Left renal cortex interstitium (tissue), 4 donors: Measurements from ENCODE around the gene CKS1B. TPM values are rescaled to one million over a fixed set of nuclear protein-coding genes. Genes with fewer than 3 reads are reported as not detected.

ENCODE experiments used
- DNase-seq, 4 donors: peaks; one replicate each; pipeline ENCODE4 v3.0.0-alpha.2; 2013; ENCODE audit warnings: low read depth in 4 of 4, low spot score in 2 of 4, missing footprints in 1 of 4
- polyA plus RNA-seq, 4 donors: library from polyadenylated mRNA; unstranded; fragments of 120-200 nt; gene quantifications; one replicate each; pipeline ENCODE4 v1.2.1, GENCODE V29; 2013; ENCODE audit not compliant: insufficient read length in 4 of 4

Gene CKS1B
- polyA plus RNA-seq, 4 donors = 82.3 to 99.0 (median 91.8) TPM

DNA sequence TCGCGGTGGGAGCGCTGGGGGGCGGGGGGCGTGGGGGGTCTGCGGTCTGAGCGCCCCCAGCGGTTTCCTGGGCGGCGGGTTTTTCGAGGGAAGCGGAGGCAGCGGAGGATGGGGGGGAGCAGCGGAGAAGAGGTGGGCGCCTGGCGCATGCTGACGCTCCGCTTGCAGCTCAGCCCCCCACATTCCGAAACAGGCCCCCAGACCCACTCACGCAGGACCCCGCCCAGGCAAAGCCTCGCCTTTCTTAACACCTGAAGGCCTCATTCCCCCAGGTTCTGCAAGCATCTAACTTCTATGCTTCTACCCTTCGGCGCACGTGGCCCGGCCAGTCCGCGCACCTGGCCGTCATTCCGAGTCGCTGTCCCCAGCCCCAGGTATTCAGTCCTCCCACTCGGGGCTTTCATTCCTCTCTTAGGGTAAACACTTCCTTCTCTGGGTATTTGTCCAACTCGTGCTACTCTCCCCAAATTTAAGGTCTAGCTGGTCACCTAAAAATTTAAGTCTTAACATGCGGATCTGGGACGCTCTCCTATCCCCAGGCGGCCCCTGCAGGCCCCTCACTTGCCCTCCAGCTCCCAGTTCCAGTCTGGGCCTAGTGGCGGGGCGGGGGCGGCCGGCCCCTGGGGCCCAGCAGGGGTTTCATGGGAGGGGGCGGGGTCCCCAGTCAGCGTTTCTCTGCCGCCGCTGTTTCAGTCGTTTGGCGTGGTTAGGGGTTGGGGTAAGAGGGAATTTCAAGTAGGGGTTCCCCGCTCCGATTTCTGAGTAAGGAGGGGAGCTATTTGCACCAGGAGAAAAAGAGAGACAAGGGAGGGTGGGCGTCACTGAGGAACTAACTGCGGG lies 25.3 kb downstream of the CKS1B start:
- DNase-seq = peak in 2 of 4 donors; percentile 32 to 37

- peak in 1 of 4 donors; percentile 21 for DNase-seq
Measured at GRCh38 chr1:155000411-155000725, 25.9 kb downstream of the CKS1B start.

DNA sequence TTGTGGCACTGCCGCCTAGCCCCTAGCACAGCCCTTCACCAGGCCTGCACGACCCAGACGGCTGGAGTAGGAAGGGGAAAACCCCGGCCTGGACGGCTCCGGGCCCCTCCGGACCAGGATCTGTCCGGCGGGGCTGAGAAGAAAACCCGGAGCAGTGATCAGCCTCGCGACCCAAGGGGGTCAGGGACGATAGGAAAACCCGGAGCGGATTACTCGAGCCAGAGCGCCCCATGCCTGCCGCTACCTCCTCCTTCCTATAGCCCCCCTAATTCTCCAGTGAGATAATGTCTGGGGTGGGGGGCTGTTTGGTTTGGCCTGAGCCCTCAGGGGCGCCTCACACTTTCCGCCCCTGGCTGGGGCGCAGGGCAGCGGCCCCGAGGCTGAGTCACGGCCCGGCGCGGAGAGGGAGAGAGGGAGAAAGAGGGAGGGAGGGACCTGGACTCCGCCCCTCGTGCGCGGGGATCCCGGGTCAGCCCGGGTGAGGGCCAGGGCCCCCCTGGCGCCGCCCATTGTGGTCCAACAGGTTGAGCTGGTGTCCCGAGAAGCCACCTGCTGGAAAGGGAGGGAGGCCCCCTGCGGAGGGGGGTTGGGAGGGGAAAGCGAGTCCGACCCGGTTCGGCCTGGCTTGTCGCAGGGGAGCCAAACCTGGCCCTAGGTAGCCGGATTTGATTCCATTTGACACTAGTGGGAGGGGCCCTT lies 26.4 kb downstream of the CKS1B start:
- DNase-seq = peak; percentile 79 to 95 (median 93)

DNA sequence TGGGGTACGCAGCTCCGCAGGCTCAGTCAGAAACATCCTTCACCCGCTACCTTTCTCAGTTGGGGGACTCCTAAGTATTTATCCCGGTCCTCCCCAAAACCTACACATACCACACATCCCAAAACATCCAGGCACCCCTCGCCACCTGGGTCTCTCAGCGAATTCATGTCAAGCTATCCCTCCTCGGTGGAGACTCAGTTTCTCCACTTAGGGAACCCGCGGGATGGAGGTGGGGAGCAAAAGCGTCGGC lies 26.9 kb downstream of the CKS1B start:
- DNase-seq = peak in 1 of 4 donors; percentile 63

GRCh38 chr1:155001675-155002463 lies 27.4 kb downstream of the CKS1B start:
- peak; percentile 94 to 98 (median 98) for DNase-seq

DNA sequence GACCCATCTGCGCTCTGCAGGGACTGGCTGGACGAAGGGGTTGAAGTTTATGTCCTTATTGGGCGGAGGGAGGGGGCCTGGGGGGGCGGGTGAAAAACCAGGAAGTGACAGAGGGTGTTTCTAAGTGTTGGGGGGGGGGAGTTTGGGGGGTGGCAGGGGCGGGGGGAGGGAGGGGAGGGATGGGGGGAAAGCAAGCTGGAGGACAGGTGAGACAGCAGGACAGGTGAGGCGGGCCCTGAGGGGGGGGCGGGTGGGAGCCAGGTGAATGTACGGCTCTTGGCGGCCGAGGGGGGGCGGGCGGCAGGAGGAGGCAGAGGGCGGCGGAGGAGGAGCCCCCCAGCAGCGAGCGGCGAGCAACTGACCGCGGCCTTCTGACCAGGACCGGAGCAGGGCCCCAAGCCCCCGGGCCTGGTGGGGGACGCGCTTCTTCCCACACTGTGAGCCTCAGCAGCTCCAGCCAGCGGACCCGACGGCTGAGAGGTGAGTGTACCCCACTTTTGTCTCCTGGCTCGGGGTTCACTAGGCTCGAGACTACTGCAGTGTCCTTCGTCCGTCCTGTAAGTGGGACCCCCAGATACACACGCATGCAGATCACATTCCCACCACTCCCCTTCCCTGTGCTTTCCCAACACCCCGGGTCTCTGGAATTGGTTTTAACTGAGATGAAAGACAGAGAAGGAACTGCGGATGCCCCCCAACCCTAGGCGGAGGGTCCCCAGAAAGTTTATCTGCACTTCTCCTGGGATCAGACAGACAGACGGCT lies 28.2 kb downstream of the CKS1B start, which contains the start of gene ZBTB7B:
Gene ZBTB7B, plus strand, starts transcription at position 339 of the 763 bp plus-strand sequence. CDS start 11,859 bp downstream, outside the sequence.
- DNase-seq = peak in 1 of 4 donors; percentile 23

GRCh38 chr1:155003227-155003765 lies 28.8 kb downstream of the CKS1B start:
- DNase-seq = no peak

DNA sequence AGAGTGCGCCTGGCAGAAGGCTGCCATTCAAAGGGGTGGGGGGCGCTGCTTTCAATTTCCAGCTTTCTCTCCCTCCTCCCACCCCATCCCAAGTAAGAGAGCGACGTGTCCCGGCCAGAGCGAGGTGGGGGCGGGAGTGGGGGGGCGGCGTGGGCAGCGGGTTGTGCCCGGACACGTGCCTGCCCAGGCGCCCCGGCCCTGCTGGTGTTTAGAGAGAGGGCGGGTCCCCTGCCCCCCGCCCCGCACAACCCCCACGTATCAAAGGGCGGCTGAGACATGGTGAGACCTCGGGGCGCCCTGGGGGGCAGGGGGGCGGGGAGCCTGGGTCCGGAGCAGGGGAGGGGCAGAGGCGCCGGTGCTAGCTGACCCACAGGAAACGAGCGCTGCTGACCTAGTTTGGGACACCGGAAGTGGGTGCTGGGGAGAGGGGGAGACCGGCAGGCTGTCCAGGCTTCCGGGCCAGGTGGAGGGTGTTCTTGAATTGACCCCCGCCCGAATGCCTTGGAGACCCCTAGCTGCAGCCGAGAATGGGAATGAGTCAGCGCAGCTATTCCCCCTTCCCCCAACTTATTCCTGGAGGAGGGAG lies 29.4 kb downstream of the CKS1B start:
- DNase-seq = no peak

DNA sequence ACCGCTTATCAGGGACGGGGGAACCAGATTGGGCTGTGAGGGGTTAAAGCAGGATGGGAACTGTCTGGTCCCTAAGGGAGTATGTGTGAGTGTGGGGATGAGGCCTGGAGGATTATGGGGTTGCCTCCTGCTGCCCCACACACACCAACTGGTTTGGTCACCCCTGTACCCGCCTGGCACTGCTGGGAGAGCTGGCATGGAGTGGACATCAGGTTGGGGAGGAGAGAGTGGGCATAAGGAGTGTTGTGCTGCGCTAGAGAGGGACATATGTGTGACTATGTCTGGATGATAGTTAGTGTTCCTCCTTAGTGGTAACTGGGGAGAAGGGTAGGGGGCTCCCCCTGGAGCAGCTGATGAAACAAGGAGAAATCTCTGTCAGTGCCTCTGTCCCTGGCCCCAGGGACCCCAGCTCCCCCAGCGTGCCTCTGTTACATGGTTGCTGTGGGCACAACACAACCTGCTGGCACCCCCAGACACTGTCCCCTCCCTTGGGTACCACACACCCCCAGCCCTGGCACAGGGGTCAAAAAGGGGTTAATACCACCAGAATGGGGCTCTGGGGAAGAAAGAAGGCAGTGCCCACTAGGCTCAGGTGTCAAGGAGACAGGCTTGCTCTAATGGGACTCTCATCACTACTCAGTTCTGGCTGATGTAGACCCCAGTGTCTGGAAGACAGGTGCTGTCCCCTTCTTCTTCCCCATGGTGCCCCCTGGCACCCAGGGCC lies 30.0 kb downstream of the CKS1B start:
- DNase-seq = no peak

DNA sequence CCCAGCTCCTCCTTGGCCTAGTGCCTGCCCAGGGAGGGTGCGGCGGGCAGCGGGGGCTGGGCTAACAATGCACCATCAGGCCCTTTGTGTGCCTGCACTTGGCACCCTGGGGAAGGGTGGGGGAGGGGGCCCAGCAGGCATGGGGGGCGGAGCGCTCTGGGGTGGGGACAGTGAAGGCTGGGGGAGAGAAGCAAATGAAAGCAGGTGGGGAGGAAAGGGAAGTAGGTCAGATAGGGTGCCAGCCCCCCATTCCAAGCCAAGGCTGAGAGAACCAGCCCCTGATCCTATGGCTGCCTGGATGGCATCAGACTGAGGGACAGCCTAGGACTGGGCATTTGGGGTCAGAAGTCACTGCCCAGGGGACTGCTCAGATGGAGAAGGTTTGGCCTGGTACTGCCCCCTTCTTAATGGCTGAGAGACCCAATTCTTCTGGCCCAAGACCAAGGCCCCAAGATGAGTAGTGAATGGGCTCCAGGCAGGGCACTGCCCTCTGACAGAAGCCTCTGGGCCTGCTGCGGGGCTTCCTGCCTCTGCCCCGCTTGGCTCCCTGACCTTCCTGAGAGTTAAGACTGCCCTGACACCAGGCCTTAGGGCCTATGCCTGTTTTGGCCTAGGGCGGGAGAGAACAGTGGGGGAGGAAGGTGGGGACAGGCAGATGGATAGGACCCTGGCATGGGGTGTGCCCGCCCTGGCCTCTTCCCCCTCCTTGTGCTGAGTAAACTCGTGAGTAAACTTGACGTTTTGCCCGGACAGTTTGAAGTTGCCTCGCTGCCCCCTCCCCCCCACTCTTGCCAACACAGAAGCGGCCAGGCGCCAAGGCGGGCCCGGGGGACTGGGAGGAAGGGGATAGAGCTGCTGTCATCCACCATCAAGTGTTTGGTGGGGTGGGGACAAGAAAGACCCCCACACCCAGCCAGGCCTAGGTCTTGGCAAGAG lies 30.9 kb downstream of the CKS1B start:
- no peak for DNase-seq

GRCh38 chr1:155006601-155007101 lies 32.2 kb downstream of the CKS1B start:
- no peak for DNase-seq

DNA sequence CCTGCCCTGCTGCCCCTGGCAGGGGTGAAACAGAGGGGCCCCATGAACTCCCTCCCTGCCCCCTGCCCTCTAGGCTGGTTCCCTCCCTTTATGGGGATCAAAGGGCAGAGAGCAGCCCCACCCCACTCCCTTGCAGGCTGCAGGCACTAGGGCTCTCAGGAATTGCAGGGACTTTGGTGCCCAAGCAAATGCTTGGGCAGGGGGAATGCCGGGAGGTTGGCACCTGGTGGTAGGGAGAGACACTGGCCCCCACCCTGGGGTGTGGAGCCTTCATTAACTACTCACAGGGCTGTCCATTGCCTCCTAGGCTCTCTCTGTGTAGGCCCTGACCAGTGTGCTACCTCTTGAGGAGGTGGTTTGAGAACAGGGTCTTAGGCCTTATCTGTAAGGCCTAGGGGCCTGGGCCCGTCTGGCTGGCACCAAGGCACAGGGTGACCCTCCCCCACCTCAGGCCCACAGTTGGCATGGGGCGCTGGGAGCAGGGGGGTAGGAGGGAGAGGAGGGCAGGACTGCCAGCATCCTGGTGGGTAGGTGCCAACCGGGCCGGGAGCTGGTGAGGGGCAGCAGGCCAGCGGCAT lies 32.9 kb downstream of the CKS1B start:
- no peak for DNase-seq

DNA sequence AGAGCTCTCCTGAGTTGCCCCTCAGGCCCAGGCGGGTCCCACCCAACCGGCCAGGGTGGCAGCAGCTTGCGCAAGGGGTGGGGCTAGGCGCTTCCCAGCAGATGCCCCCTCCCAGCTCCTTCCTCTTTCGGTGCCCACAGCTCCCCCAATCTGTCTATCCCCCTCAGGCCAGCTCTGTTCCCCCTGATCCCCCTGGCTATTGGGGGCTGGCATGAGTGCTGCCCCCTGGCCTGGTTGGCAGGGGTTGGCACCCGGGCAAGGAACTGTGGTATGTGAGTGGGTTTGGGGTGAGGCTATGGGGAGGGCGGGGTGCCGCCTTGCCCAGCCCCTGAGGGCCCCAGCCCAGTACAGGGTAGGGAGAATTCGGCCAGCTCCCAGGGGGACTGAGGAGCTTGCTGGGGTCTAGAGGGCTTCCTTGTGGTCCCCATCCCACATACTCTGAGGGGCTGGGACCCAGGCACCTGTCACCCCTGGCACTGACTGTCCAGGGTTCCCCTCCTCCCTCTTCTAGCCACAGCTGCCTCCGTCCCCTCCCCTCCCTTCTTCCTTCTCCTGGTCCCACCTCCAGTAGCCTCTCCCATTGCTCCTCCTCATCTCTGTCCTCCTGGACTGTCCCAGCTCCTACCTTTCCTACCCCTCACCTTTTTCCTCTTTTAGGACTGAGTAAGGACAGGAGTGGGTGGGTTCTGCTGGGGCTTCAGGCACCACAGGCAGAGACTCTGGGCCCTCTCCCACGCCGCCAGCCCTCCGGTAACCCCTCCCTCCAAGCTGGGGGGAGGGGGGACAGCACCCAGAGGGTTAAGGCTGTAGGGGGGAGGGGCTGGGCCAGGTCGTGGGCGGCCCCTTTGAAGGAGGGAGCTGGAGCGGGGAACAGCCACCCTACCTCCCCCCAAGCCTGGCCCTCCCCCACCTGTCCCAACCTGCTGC lies 33.8 kb downstream of the CKS1B start:
- DNase-seq = no peak

DNA sequence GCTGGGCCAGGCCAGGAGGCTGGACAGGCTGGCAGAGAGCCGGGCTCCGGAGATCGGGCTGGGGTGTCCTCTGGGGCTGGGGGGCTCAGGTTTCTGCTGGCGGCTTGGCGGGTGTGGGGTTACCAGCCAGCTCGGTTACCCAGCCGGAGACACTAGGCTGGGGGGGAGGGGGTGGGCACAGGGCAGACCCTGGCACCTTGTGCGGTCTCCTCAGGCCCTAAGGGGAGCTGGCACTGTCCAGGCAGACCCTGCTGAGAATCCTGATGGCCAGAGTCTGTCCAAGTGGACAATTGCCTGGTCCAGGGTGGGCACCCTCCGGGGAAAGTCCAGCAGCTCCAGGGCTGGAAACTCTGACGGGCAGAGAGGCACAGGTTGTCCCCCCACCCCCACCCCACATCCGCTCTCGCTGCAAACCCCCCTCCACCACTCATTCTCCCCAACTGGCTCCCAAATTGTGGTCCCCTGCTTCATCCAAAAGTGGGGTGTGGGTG lies 34.8 kb downstream of the CKS1B start:
- DNase-seq = no peak

GRCh38 chr1:155009742-155010141 lies 35.3 kb downstream of the CKS1B start:
- no peak for DNase-seq

- DNase-seq = no peak
Measured at GRCh38 chr1:155010211-155010918, 35.9 kb downstream of the CKS1B start.
